ENCODE data around the gene CKLF.

CKLF gene

DNA sequence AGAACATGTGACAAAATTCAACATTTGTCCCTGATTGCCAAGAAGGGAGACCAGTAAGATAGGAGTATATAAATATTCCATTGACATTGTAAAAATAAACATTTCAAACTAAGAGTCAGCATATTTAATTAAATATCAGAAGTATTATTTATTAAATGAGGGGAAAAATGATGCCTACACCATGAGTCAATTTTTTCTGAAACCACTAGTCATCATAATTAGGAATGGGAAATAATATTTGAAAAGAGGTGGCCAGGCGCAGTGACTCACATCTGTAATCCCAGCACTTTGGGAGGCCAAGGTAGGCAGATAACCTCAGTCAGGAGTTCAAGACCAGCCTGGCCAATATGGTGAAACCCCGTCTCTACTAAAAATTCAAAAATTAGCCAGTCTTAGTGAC, 16.0 kb downstream of the CKLF start:
- no peak overlapping the region for H3K4me2 ChIP-seq (ENCODE audit: low read length)
- H3K4me3 ChIP-seq (ENCODE audit: low read length) = no peak overlapping the region
- H3K36me3 ChIP-seq (ENCODE audit: control insufficient read depth, low read length) = peaks cover 30% of the 10 kb centered on the region
- peaks cover 12% of the 10 kb centered on the region; the same call in 1 of the 2 replicates for H3F3A ChIP-seq (ENCODE audit: control insufficient read depth, insufficient read depth)
- no peaks in the 10 kb centered on the region for H3K4me1 ChIP-seq (ENCODE audit: control insufficient read depth, low read length)
- no peak overlapping the region for H3K27ac ChIP-seq (ENCODE audit: low read depth, low read length)
- no peak for TF ChIP-seq EZH2phosphoT487 (IDR thresholded peaks at IDR 0.05; ENCODE audit: borderline replicate concordance, low read length)
- TF ChIP-seq, protein P1, sequence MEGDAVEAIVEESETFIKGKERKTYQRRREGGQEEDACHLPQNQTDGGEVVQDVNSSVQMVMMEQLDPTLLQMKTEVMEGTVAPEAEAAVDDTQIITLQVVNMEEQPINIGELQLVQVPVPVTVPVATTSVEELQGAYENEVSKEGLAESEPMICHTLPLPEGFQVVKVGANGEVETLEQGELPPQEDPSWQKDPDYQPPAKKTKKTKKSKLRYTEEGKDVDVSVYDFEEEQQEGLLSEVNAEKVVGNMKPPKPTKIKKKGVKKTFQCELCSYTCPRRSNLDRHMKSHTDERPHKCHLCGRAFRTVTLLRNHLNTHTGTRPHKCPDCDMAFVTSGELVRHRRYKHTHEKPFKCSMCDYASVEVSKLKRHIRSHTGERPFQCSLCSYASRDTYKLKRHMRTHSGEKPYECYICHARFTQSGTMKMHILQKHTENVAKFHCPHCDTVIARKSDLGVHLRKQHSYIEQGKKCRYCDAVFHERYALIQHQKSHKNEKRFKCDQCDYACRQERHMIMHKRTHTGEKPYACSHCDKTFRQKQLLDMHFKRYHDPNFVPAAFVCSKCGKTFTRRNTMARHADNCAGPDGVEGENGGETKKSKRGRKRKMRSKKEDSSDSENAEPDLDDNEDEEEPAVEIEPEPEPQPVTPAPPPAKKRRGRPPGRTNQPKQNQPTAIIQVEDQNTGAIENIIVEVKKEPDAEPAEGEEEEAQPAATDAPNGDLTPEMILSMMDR (IDR thresholded peaks at IDR 0.05; ENCODE audit: low read depth, low read length, poor library complexity, severe bottlenecking) = no peak
- H4K20me1 ChIP-seq (ENCODE audit: control insufficient read depth, insufficient read depth, low read depth, low read length) = no peaks in the 10 kb centered on the region
- H3K9me2 ChIP-seq (replicated peaks; ENCODE audit: control insufficient read depth, low read length) = no peaks in the 10 kb centered on the region
- no peaks in the 10 kb centered on the region for H3K9me3 ChIP-seq (ENCODE audit: control insufficient read depth, insufficient read depth, low read length)
- H3K27me3 ChIP-seq (ENCODE audit: control insufficient read depth, low read length) = no peaks in the 10 kb centered on the region
- H3K79me2 ChIP-seq (ENCODE audit: control insufficient read depth, low read length) = no peaks in the 10 kb centered on the region

DNA sequence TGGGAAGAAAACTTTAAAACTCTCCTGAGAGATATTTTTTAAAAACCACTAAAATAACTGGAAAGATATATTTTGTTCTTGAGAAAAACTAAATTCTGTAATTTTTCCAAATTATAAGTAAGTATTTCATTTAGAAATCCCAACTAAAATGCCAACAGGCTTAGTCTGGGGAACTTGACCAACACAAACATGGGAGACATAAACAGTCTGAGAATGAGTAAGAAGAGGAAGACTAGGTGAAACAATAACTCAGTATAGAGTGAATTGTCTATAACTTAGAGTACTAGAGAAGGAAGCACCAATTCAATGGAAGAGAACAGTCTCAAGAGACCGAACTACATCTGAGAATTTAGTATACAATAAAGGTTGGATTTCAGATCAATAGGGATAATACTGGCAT, 16.8 kb downstream of the CKLF start:
- no peaks in the 10 kb centered on the region for H3K27me3 ChIP-seq (ENCODE audit: control insufficient read depth, low read length)
- H3K27ac ChIP-seq (ENCODE audit: low read depth, low read length) = no peak overlapping the region
- H4K20me1 ChIP-seq (ENCODE audit: control insufficient read depth, insufficient read depth, low read depth, low read length) = no peaks in the 10 kb centered on the region
- H3K4me2 ChIP-seq (ENCODE audit: low read length) = no peak overlapping the region
- no peaks in the 10 kb centered on the region for H3K9me3 ChIP-seq (ENCODE audit: control insufficient read depth, insufficient read depth, low read length)
- H3K4me1 ChIP-seq (ENCODE audit: control insufficient read depth, low read length) = no peaks in the 10 kb centered on the region
- H3K36me3 ChIP-seq (ENCODE audit: control insufficient read depth, low read length) = peaks cover 22% of the 10 kb centered on the region; the same call in 1 of the 2 replicates
- no peaks in the 10 kb centered on the region for H3K9me2 ChIP-seq (replicated peaks; ENCODE audit: control insufficient read depth, low read length)
- H3K4me3 ChIP-seq (ENCODE audit: low read length) = no peak overlapping the region
- no peaks in the 10 kb centered on the region for H3K79me2 ChIP-seq (ENCODE audit: control insufficient read depth, low read length)
- TF ChIP-seq EZH2phosphoT487 (IDR thresholded peaks at IDR 0.05; ENCODE audit: borderline replicate concordance, low read length) = no peak
- TF ChIP-seq, protein P1 (IDR thresholded peaks at IDR 0.05; ENCODE audit: low read depth, low read length, poor library complexity, severe bottlenecking) = no peak
- H3F3A ChIP-seq (ENCODE audit: control insufficient read depth, insufficient read depth) = peaks cover 12% of the 10 kb centered on the region; the same call in 1 of the 2 replicates

DNA sequence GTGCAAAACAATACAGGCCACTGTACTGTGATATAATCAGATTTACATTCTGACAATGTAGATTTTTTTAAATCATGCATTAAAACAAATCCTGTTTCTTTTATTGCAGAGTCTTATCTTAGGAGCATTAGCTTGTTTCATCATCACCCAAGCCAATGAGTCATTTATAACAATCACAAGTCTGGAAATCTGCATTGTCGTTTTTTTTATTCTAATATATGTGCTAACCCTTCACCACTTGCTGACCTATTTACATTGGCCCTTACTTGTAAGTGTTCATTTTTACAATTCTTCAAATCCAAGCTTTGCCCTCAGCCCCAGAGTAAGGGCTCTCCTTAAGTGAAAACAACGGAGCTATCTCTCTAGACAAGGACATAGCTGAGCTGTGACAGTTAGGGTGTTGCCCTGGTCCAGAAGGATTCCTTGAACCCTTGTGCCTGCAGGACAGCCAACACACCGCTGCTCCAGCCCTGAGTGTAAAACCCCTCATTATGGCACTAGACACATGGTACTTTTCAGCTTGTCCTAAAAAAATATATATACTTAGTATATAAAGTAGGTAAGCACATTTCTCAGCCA, 17.5 kb downstream of the CKLF start:
- Histone ChIP-seq H3K4me2 (ENCODE audit: low read length) (no peak overlapping the region), H3K4me1 (ENCODE audit: control insufficient read depth, low read length) (no peaks in the 10 kb centered on the region), H3K36me3 (ENCODE audit: control insufficient read depth, low read length) (peaks cover 20% of the 10 kb centered on the region; the same call in 1 of the 2 replicates)

More for the DNA sequence above, 17.5 kb downstream of the CKLF start:
- Histone ChIP-seq H3K4me3 (ENCODE audit: low read length) (no peak overlapping the region), H3K27ac (ENCODE audit: low read depth, low read length) (no peak overlapping the region), H4K20me1 (ENCODE audit: control insufficient read depth, insufficient read depth, low read depth, low read length) (no peaks in the 10 kb centered on the region), H3K79me2 (ENCODE audit: control insufficient read depth, low read length) (no peaks in the 10 kb centered on the region), H3K9me3 (ENCODE audit: control insufficient read depth, insufficient read depth, low read length) (no peaks in the 10 kb centered on the region), H3K9me2 (replicated peaks; ENCODE audit: control insufficient read depth, low read length) (no peaks in the 10 kb centered on the region), H3K27me3 (ENCODE audit: control insufficient read depth, low read length) (no peaks in the 10 kb centered on the region), H3F3A (ENCODE audit: control insufficient read depth, insufficient read depth) (peaks cover 12% of the 10 kb centered on the region; the same call in 1 of the 2 replicates)
- TF ChIP-seq, protein P1 (IDR thresholded peaks at IDR 0.05; ENCODE audit: low read depth, low read length, poor library complexity, severe bottlenecking) = no peak
- TF ChIP-seq EZH2phosphoT487 (IDR thresholded peaks at IDR 0.05; ENCODE audit: borderline replicate concordance, low read length) = no peak
